ENCODE data around the gene GAPDHS.

GRCh38 chr19:35533822-35534392, 651 bp downstream of the GAPDHS start:
- TF ChIP-seq POLR2A (IDR thresholded peaks at IDR 0.05) = no peak
- no peak for TF ChIP-seq CTCF (IDR thresholded peaks at IDR 0.05)
